HK-2 (cell line): Measurements from ENCODE around the gene SLC28A3.

ENCODE experiments used
- DNase-seq: peaks from one replicate; pipeline ENCODE4 v3.0.0-alpha.2; 2018; ENCODE audit not compliant: unreplicated experiment

SLC28A3 gene

GRCh38 chr9:84241817-84242373 is 98.7 kb downstream of the SLC28A3 start:
- DNase-seq = no peak

GRCh38 chr9:84239343-84239742 is 101.2 kb downstream of the SLC28A3 start:
- no peak for DNase-seq

- no peak for DNase-seq
Measured at GRCh38 chr9:84238652-84239051, 101.9 kb downstream of the SLC28A3 start.

- no peak for DNase-seq
Measured at GRCh38 chr9:84235511-84235910, 105.0 kb downstream of the SLC28A3 start.

- DNase-seq = no peak
Measured at GRCh38 chr9:84230355-84231145, 110.0 kb downstream of the SLC28A3 start.

- no peak for DNase-seq
Measured at GRCh38 chr9:84229191-84229590, 111.4 kb downstream of the SLC28A3 start.

GRCh38 chr9:84228130-84228720 is 112.3 kb downstream of the SLC28A3 start:
- DNase-seq = no peak

- no peak for DNase-seq
Measured at GRCh38 chr9:84226126-84226525, 114.4 kb downstream of the SLC28A3 start.
